GM23248 (cell line): ENCODE measurements around the gene RPS6KA3. TPM values are rescaled to one million over a fixed set of nuclear protein-coding genes. Genes with fewer than 3 reads are reported as not detected.

Source experiments
- DNase-seq: peaks from one replicate; pipeline ENCODE4 v3.0.0-alpha.2; 2015
- H2AFZ ChIP-seq: fragments of 200-600 bp; sonication (generic); 2 replicates; pipeline ENCODE4 v1.6.1; 2016; ENCODE audit warnings: antibody characterized with exemption
- H3F3A ChIP-seq: fragments of 200-600 bp; sonication (generic); 2 replicates; pipeline ENCODE4 v1.6.1; 2016; ENCODE audit warnings: mild to moderate bottlenecking, antibody characterized with exemption, mixed run types; ENCODE audit not compliant: insufficient read depth
- H3K27ac ChIP-seq: fragments of 200-600 bp; sonication (generic); 2 replicates; pipeline ENCODE4 v1.5.1; 2016; ENCODE audit warnings: mild to moderate bottlenecking
- H3K27me3 ChIP-seq: fragments of 200-600 bp; sonication (generic); replicated peaks from 2 replicates; pipeline ENCODE4 v1.6.1; 2016; ENCODE audit warnings: mild to moderate bottlenecking; ENCODE audit not compliant: insufficient read depth
- H3K36me3 ChIP-seq: fragments of 200-600 bp; sonication (generic); 2 replicates; pipeline ENCODE4 v1.6.1; 2016; ENCODE audit warnings: low read depth, mild to moderate bottlenecking
- H3K4me1 ChIP-seq: fragments of 200-600 bp; sonication (generic); 2 replicates; pipeline ENCODE4 v1.6.1; 2016; ENCODE audit warnings: mild to moderate bottlenecking; ENCODE audit not compliant: insufficient read depth
- H3K4me2 ChIP-seq: fragments of 200-600 bp; sonication (generic); one replicate; pipeline ENCODE4 v1.6.1; 2016; ENCODE audit warnings: mild to moderate bottlenecking; ENCODE audit not compliant: unreplicated experiment
- H3K4me3 ChIP-seq: fragments of 200-600 bp; sonication (generic); 2 replicates; pipeline ENCODE4 v1.5.1; 2016; ENCODE audit warnings: mild to moderate bottlenecking
- H3K79me2 ChIP-seq: fragments of 200-600 bp; sonication (generic); 2 replicates; pipeline ENCODE4 v1.6.1; 2016; ENCODE audit warnings: mild to moderate bottlenecking; ENCODE audit not compliant: insufficient read depth
- H3K9ac ChIP-seq: fragments of 200-600 bp; sonication (generic); 2 replicates; pipeline ENCODE4 v1.6.1; 2016; ENCODE audit warnings: mild to moderate bottlenecking
- H3K9me2 ChIP-seq: fragments of 200-600 bp; sonication (generic); 2 replicates; pipeline ENCODE4 v1.6.1; 2016; ENCODE audit warnings: mixed run types, mild to moderate bottlenecking, moderate library complexity; ENCODE audit not compliant: insufficient read depth
- H3K9me3 ChIP-seq: fragments of 200-600 bp; sonication (generic); one replicate; pipeline ENCODE4 v1.6.1; 2017; ENCODE audit warnings: low read depth
- H4K20me1 ChIP-seq: fragments of 200-600 bp; sonication (generic); 2 replicates; pipeline ENCODE4 v1.6.0; 2016; ENCODE audit not compliant: insufficient read depth
- EZH2 ChIP-seq: fragments of 200-600 bp; sonication (generic); IDR thresholded peaks from 2 replicates; pipeline ENCODE4 v1.6.1; 2018; ENCODE audit warnings: antibody characterized with exemption, mild to moderate bottlenecking; ENCODE audit not compliant: insufficient read depth, poor library complexity, severe bottlenecking
- EZH2phosphoT487 ChIP-seq: fragments of 200-600 bp; sonication (generic); IDR thresholded peaks from 2 replicates; pipeline ENCODE4 v1.6.1; 2018; ENCODE audit warnings: antibody characterized with exemption, moderate library complexity, mild to moderate bottlenecking, low read depth; ENCODE audit not compliant: insufficient read depth
- WGBS, 2 experiments: methylation state at CpG; one replicate each; pipeline ENCODE4 v1.1.6; 2015 to 2017; ENCODE audit warnings: low lambda C conversion rate in 2 of 2, low coverage in 1 of 2; ENCODE audit errors: missing lambda C conversion rate in 2 of 2; 5-methylcytosine and 5-hydroxymethylcytosine counted together
- in situ Hi-C: fragments of 300-500 bp; cut with MboI; formaldehyde crosslinking; loops from 2 replicates; pipeline ENCODE4 v1.15.0; 2020
- polyA plus RNA-seq: library from polyadenylated mRNA; unstranded; fragments of >200 nt; fragmentation: Nextera tagmentation; extraction: Ambion mirVana; gene quantifications from 2 replicates; pipeline ENCODE4 v1.2.1, GENCODE V29; 2016
- total RNA-seq: library from RNA; depleted of rRNA; stranded (reverse); fragments of >200 nt; shearing (Covaris generic); gene quantifications from 2 replicates; pipeline ENCODE4 v1.2.3, GENCODE V29; 2014

The RPS6KA3 gene
- total and polyA plus RNA-seq, 2 experiments from 2014 or later = 8.1 to 33.8 TPM

DNA sequence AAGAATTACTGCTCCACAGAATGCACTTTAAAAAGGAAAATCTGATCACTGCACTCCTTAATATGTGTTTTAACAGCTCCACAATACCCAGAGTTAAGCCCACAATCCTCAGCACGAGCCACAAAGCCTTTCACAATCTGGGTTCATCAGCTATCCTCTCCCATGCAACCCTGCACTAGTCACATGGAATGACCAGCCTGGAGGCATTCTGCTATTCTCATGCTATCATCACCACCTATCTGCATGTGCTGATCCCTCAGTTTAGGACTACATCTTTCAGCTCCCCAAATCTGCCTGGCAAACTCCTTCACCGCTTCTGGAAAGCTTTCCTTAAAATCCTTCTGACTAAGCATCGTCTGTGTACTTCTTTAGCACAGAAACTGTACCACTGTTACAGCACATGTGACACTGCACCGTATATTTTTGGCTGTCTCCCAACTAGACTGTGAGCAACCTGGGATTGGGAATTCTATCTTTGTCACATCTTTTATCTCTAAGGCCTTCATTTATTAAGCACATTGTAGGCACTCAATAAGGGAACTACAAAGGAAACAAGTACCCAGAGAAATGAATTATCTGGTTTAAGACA, 106.8 kb downstream of the RPS6KA3 start:
- TF ChIP-seq EZH2phosphoT487 = no peak
- TF ChIP-seq EZH2 = no peak
- Histone ChIP-seq H3K9me2 (no peaks in the 10 kb centered on the region), H3K4me2 (no peak overlapping the region), H2AFZ (no peak overlapping the region), H3K27ac (no peak overlapping the region), H4K20me1 (no peaks in the 10 kb centered on the region), H3F3A (no peaks in the 10 kb centered on the region), H3K27me3 (no peaks in the 10 kb centered on the region), H3K79me2 (no peaks in the 10 kb centered on the region), H3K9ac (no peak overlapping the region), H3K4me3 (no peak overlapping the region), H3K36me3 (0 out of 2 replicates have a peak, but pooled peaks cover 5% of the 10 kb centered on the region), H3K4me1 (no peaks in the 10 kb centered on the region), H3K9me3 (no peaks in the 10 kb centered on the region)
- 67 to 75% methylated on average over 3 to 4 of the region's 4 CpGs for WGBS, 2 experiments
- DNase-seq = peak; percentile 10
- in situ Hi-C loops = no loop called here

DNA sequence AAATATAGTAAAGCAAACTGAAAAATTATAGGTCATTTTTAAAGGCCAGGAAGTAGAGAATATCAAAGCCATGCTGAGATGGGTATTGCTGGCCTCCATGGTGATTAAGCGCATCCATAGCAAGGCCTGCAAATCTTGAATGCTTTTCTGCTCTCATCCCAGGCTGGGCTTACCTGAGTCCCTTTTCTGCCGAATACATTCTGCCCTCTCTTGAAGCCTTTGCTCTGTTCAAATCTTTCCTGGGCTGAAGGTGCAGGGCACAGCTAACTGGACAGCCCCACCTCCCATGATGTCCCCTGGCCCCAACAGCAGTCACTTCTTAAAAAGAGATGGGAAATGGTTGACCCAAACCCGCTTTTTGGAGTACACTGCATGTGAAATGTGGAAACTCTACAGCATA, 115.0 kb downstream of the RPS6KA3 start:
- H3K36me3 ChIP-seq = peaks cover 10% of the 10 kb centered on the region; the same call in 1 of the 2 replicates
- no peak for DNase-seq
- H3K4me2 ChIP-seq = no peak overlapping the region
- H3K9me2 ChIP-seq = no peaks in the 10 kb centered on the region
- no peak overlapping the region for H3K4me3 ChIP-seq
- H3K9me3 ChIP-seq = no peaks in the 10 kb centered on the region
- WGBS, 2 experiments = 97 to 100% methylated on average over 3 of the region's 3 CpGs
- in situ Hi-C loops = no loop called here
- H2AFZ ChIP-seq = no peak overlapping the region
- no peak overlapping the region for H3K27ac ChIP-seq
- no peaks in the 10 kb centered on the region for H4K20me1 ChIP-seq
- TF ChIP-seq EZH2phosphoT487 (no peak), EZH2 (no peak)
- H3K79me2 ChIP-seq = no peaks in the 10 kb centered on the region
- H3F3A ChIP-seq = no peaks in the 10 kb centered on the region
- H3K4me1 ChIP-seq = no peaks in the 10 kb centered on the region
- H3K27me3 ChIP-seq = no peaks in the 10 kb centered on the region
- H3K9ac ChIP-seq = no peak overlapping the region

DNA sequence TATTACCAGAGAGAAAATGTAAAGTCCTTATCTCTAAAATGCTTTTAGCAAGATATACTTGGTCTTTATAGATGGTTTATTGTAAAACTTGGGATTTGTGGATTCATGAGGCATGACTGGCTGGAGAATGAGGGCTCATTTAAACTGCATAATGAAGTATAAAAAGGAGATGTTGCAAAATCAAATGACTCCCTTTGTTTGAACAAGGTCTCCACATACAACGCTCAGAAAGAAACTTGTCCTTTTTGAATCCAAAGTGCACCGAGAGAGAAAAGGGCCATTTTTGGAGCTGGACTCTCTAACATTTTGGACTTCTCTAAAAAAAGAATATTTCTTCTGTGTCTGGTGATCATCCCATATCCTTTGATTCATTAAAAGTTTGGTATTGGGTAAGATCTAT, 117.4 kb downstream of the RPS6KA3 start:
- in situ Hi-C loops = no loop called here
- H3K9me2 ChIP-seq = no peaks in the 10 kb centered on the region
- H3K4me2 ChIP-seq = no peak overlapping the region
- H3K4me3 ChIP-seq = no peak overlapping the region
- no peak overlapping the region for H3K27ac ChIP-seq
- H3K9me3 ChIP-seq = no peaks in the 10 kb centered on the region
- H2AFZ ChIP-seq = no peak overlapping the region
- no peaks in the 10 kb centered on the region; the same call in 1 of the 2 replicates for H3K36me3 ChIP-seq
- H3K79me2 ChIP-seq = no peaks in the 10 kb centered on the region
- no peaks in the 10 kb centered on the region for H3F3A ChIP-seq
- TF ChIP-seq EZH2phosphoT487 (no peak), EZH2 (no peak)
- no peaks in the 10 kb centered on the region for H3K27me3 ChIP-seq
- 95 to 100% methylated on average over 2 of the region's 2 CpGs for WGBS, 2 experiments
- DNase-seq = no peak
- no peak overlapping the region for H3K9ac ChIP-seq
- no peaks in the 10 kb centered on the region for H4K20me1 ChIP-seq
- no peaks in the 10 kb centered on the region for H3K4me1 ChIP-seq

DNA sequence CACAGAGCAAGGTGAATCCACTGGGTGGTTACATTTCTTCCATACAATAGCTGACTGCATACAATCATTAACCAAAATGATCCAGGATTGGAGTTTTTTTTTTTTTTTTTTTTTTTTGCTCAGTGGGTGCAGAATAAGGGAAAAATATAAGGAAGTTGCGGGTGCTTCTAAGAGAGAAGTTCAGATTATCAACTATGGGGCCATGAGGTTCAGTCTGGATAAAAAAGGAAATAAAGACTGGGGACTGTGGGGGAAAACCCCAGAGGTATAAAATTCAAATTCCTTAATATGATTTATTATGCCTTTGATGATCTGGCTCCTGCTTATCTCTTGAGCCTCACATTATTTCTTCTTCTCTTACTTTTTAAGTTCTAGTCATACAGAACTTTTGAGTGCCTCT, 119.1 kb downstream of the RPS6KA3 start:
- no peaks in the 10 kb centered on the region for H3K36me3 ChIP-seq
- no peak overlapping the region for H3K9ac ChIP-seq
- in situ Hi-C loops = no loop called here
- no peak overlapping the region for H3K4me3 ChIP-seq
- TF ChIP-seq EZH2phosphoT487 = no peak
- no peak for TF ChIP-seq EZH2
- no peaks in the 10 kb centered on the region for H3K9me2 ChIP-seq
- peaks cover 9% of the 10 kb centered on the region; the same call in 1 of the 2 replicates for H3F3A ChIP-seq
- H2AFZ ChIP-seq = no peak overlapping the region
- no peak for DNase-seq
- H3K9me3 ChIP-seq = no peaks in the 10 kb centered on the region
- no peak overlapping the region for H3K4me2 ChIP-seq
- no peaks in the 10 kb centered on the region for H3K4me1 ChIP-seq
- 100% methylated on average over 1 of the region's 1 CpG for WGBS, 2 experiments
- H3K79me2 ChIP-seq = no peaks in the 10 kb centered on the region
- H3K27me3 ChIP-seq = no peaks in the 10 kb centered on the region
- H3K27ac ChIP-seq = no peak overlapping the region
- H4K20me1 ChIP-seq = no peaks in the 10 kb centered on the region
